Skeletal muscle satellite cell (primary cell): ENCODE results near the gene RGL2.
"Not testable (repeated sequence)": the region's sequence is repeated elsewhere in the genome, so short reads cannot be mapped to it uniquely, and the experiment has no call there.

ENCODE experiments used
- H3K27me3 ChIP-seq: 2 replicates; pipeline ENCODE4 v1.7.0; 2013; ENCODE audit warnings: low read length; ENCODE audit not compliant: control insufficient read depth, insufficient read depth
- H3K36me3 ChIP-seq: 2 replicates; pipeline ENCODE4 v1.7.0; 2013; ENCODE audit warnings: mild to moderate bottlenecking, control low read depth, low read length; ENCODE audit not compliant: insufficient read depth
- H3K4me1 ChIP-seq: 2 replicates; pipeline ENCODE4 v1.7.0; 2013; ENCODE audit warnings: low read length; ENCODE audit not compliant: control insufficient read depth, insufficient read depth
- H3K4me2 ChIP-seq: 2 replicates; pipeline ENCODE4 v1.7.0; 2013; ENCODE audit warnings: mild to moderate bottlenecking, low read length
- H3K4me3 ChIP-seq: 2 replicates; pipeline ENCODE4 v1.7.0; 2013; ENCODE audit warnings: low read length
- H3K9ac ChIP-seq: 2 replicates; pipeline ENCODE4 v1.7.0; 2013; ENCODE audit warnings: mild to moderate bottlenecking, low read depth, low read length, moderate library complexity
- H3K9me3 ChIP-seq: replicated peaks from 2 replicates; pipeline ENCODE4 v1.7.0; 2013; ENCODE audit warnings: mild to moderate bottlenecking, control low read depth, low read length

Gene RGL2

GRCh38 chr6:33288921-33289783 lies 9.6 kb downstream of the RGL2 start, which contains the start of the genes PFDN6 and WDR46:
TSS of gene PFDN6 (plus strand) at chr6:33289601. CDS start at chr6:33289857, 256 bp downstream.
TSS of gene WDR46 (minus strand) at chr6:33289239. CDS start at chr6:33289170, 69 bp downstream.
- Histone ChIP-seq H3K4me1 (peaks cover 16% of the 10 kb centered on the region), H3K27me3 (no peaks in the 10 kb centered on the region), H3K9ac (peak within 1 kb of the TSS; percentile 90), H3K4me3 (peak within 1 kb of the TSS; percentile 98), H3K4me2 (peak within 1 kb of the TSS; percentile 93), H3K36me3 (peaks cover 43% of the 10 kb centered on the region), H3K9me3 (no peaks in the 10 kb centered on the region)

GRCh38 chr6:33288141-33288920 lies 10.4 kb downstream of the RGL2 start:
- Histone ChIP-seq H3K9me3 (no peaks in the 10 kb centered on the region), H3K36me3 (peaks cover 51% of the 10 kb centered on the region), H3K27me3 (no peaks in the 10 kb centered on the region), H3K4me1 (peaks cover 16% of the 10 kb centered on the region), H3K4me2 (peak overlapping the region; percentile 93), H3K9ac (peak overlapping the region; percentile 90), H3K4me3 (peak overlapping the region; percentile 98)

DNA sequence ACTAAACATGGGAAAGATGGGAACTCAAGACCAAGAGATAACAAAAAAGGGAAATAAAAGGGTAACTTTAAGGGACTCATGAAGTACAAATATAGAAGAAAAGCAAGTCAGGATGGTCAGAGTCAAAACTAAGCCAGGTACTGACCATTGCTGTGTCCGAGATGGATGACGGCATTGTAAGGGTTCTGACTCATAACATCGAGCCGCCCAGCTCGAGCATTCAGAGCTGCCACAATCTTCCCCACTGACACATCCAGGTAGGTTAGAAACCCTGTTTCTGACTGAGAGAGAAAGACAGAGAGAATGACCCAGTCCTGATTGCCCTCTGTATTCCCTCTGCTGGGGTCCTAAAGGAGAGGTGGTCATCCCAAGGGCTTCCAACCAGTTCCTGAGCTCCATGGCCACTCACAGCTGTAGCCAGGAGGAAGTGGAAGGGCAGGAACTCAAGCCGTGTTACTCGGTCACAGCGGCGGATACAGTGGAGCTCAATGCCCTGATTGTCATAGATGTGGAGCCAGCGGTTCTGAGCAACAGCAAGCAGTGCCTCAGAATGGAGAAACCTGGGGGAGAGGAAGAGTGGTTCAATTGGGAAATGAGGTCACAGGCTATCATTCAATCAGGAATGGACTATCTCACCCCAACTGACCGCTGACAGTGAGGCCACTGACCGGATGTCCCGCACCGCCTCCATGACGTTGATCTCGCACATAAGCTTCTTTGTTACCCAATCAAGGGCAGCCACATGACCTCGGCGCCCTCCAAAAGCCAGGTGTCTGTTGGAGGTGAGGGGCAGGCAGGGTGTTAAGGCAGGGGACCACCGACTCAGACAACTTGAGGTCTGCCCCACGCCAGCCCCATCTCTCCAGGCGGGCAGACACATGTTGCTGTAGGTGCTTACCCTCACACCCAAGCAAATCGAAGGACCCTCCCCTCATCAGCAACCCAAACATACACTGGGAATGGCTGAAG lies 11.5 kb downstream of the RGL2 start:
- Histone ChIP-seq H3K4me1 (peaks cover 16% of the 10 kb centered on the region), H3K9ac (no peak overlapping the region), H3K36me3 (peaks cover 56% of the 10 kb centered on the region), H3K9me3 (no peaks in the 10 kb centered on the region), H3K4me3 (peak overlapping the region; percentile 98), H3K27me3 (no peaks in the 10 kb centered on the region), H3K4me2 (peak overlapping the region; percentile 93)

DNA sequence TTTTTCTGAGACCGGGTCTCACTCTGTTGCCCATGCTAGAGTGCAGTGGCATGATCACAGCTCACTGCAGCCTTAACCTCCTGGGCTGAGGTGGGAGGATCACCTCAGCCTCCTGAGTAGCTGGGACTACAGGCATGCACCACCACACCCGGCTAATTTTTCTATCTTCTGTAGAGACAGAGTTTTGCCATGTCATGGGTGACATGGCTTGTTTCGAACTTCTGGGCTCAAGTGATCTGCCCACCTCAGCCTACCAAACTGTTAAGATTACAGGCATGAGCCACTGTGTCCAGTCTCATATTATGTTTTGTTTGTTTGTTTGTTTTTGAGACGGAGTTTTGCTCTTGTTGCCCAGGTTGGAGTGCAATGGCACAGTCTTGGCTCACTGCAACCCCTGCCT lies 13.5 kb downstream of the RGL2 start:
- peaks cover 51% of the 10 kb centered on the region for H3K36me3 ChIP-seq

GRCh38 chr6:33280539-33280938 lies 18.2 kb downstream of the RGL2 start:
- no peaks in the 10 kb centered on the region for H3K27me3 ChIP-seq
- H3K9me3 ChIP-seq = no peaks in the 10 kb centered on the region
- no peak overlapping the region for H3K9ac ChIP-seq
- H3K4me1 ChIP-seq = peaks cover 18% of the 10 kb centered on the region
- H3K36me3 ChIP-seq = peaks cover 67% of the 10 kb centered on the region
- no peak overlapping the region for H3K4me3 ChIP-seq
- no peak overlapping the region for H3K4me2 ChIP-seq

More for the DNA sequence above, 13.5 kb downstream of the RGL2 start:
- peaks cover 12% of the 10 kb centered on the region for H3K4me1 ChIP-seq
- not testable (repeated sequence) for H3K9ac ChIP-seq, H3K4me3 ChIP-seq, H3K4me2 ChIP-seq, H3K9me3 ChIP-seq, H3K27me3 ChIP-seq

DNA sequence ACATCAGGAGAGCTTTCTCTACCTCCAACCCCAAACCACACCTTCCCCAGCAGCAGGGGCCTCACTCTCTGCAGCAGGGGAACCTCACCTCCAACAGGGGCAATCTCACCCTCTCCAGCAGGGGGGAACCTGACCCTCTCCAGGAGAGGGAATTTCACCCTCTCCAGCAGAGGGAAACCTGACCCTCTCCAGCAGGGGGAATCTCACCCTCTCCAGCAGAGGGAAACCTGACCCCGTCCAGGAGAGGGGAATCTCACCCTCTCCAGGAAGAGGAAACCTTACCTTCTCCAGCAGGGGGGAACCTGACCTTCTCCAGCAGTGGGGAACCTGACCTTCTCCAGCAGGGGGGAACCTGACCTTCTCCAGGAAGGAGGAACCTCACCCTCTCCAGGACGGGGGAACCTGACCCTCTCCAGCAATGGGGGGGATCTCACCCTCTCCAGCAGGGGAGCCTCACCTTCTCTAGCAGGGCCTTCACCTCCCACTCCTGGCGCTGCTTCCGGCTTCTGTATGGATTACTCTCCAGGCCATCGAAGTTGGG lies 18.7 kb downstream of the RGL2 start:
- H3K27me3 ChIP-seq = no peaks in the 10 kb centered on the region
- no peak overlapping the region for H3K4me3 ChIP-seq
- no peak overlapping the region for H3K9ac ChIP-seq
- H3K4me2 ChIP-seq = no peak overlapping the region
- H3K9me3 ChIP-seq = no peaks in the 10 kb centered on the region
- peaks cover 70% of the 10 kb centered on the region for H3K36me3 ChIP-seq
- peaks cover 22% of the 10 kb centered on the region for H3K4me1 ChIP-seq

DNA sequence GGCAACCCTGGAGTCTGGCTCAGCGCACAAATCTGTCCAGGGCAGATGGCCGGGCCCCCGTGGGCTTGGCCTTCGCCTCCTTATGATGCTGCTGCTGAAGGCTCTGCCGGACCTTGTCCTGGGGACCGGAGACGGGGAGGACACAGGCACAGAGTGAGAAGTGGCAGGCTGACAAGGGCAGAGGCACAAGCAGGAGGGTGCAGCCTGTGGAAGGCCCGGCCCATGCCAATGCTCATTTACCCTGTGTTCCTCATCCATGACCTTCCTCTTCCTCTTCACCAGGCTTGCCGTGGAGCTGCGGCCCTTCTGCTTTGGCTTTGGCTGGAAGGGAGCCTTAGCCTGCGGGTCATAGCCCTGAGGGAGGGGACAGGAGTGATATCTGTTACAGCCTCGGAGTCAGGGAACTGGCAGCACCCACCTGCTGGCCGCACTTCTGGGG lies 19.5 kb downstream of the RGL2 start:
- peaks cover 72% of the 10 kb centered on the region for H3K36me3 ChIP-seq

GRCh38 chr6:33278810-33279209 lies 19.9 kb downstream of the RGL2 start:
- Histone ChIP-seq H3K4me2 (no peak overlapping the region), H3K27me3 (no peaks in the 10 kb centered on the region), H3K36me3 (peaks cover 72% of the 10 kb centered on the region), H3K9me3 (no peaks in the 10 kb centered on the region), H3K4me3 (no peak overlapping the region), H3K4me1 (peaks cover 34% of the 10 kb centered on the region), H3K9ac (no peak overlapping the region)

More for the DNA sequence above, 19.5 kb downstream of the RGL2 start:
- H3K4me2 ChIP-seq = no peak overlapping the region
- no peak overlapping the region for H3K9ac ChIP-seq
- no peak overlapping the region for H3K4me3 ChIP-seq
- peaks cover 29% of the 10 kb centered on the region for H3K4me1 ChIP-seq
- no peaks in the 10 kb centered on the region for H3K9me3 ChIP-seq
- H3K27me3 ChIP-seq = no peaks in the 10 kb centered on the region

GRCh38 chr6:33278392-33278741 lies 20.4 kb downstream of the RGL2 start:
- no peaks in the 10 kb centered on the region for H3K27me3 ChIP-seq
- H3K9me3 ChIP-seq = no peaks in the 10 kb centered on the region
- no peak overlapping the region for H3K9ac ChIP-seq
- H3K4me1 ChIP-seq = peaks cover 38% of the 10 kb centered on the region
- H3K4me3 ChIP-seq = no peak overlapping the region
- peaks cover 72% of the 10 kb centered on the region for H3K36me3 ChIP-seq
- no peak overlapping the region for H3K4me2 ChIP-seq

DNA sequence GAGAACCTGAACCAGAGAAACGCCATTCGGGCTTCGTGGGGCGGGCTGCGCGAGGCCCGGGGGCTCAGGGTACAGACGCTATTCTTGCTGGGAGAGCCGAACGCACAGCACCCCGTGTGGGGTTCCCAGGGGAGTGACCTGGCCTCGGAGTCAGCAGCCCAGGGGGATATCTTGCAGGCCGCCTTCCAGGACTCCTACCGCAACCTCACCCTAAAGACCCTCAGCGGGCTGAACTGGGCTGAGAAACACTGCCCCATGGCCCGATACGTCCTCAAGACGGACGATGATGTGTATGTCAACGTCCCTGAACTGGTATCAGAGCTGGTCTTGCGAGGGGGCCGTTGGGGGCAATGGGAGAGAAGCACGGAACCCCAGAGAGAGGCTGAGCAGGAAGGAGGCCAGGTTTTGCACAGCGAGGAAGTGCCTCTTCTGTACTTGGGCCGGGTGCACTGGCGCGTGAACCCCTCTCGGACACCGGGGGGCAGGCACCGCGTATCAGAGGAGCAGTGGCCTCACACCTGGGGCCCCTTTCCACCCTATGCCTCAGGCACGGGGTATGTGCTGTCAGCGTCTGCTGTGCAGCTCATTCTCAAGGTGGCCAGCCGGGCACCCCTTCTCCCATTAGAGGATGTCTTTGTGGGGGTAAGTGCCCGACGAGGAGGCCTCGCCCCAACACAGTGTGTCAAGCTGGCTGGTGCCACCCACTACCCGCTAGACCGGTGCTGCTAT lies 20.9 kb downstream of the RGL2 start:
- Histone ChIP-seq H3K9ac (no peak overlapping the region), H3K27me3 (no peaks in the 10 kb centered on the region), H3K4me2 (peak overlapping the region; percentile 98), H3K4me3 (no peak overlapping the region), H3K4me1 (peaks cover 42% of the 10 kb centered on the region), H3K36me3 (peaks cover 74% of the 10 kb centered on the region), H3K9me3 (no peaks in the 10 kb centered on the region)
